Activated naive CD8-positive, alpha-beta T cell treated with anti-CD3 and anti-CD28 coated beads for 36 hours (primary cell): ENCODE data around the gene SLC9A3. TPM values are rescaled to one million over a fixed set of nuclear protein-coding genes. Genes with fewer than 3 reads are reported as not detected.
"Not testable (repeated sequence)": the region's sequence is repeated elsewhere in the genome, so short reads cannot be mapped to it uniquely, and the experiment has no call there.

Source experiments
- DNase-seq: peaks from one replicate; pipeline ENCODE4 v3.0.0; 2021
- H3K27ac Mint-ChIP-seq: one replicate; pipeline ENCODE4 v1.8.0; 2022; ENCODE audit warnings: mild to moderate bottlenecking, moderate library complexity, mixed read lengths
- H3K27me3 Mint-ChIP-seq: one replicate; pipeline ENCODE4 v1.8.0; 2022; ENCODE audit warnings: mild to moderate bottlenecking, mixed read lengths
- H3K36me3 Mint-ChIP-seq: one replicate; pipeline ENCODE4 v1.8.0; 2021; ENCODE audit warnings: mild to moderate bottlenecking, mixed read lengths
- H3K4me1 Mint-ChIP-seq: one replicate; pipeline ENCODE4 v1.8.0; 2021; ENCODE audit warnings: mixed read lengths
- H3K4me3 Mint-ChIP-seq: one replicate; pipeline ENCODE4 v1.8.0; 2022; ENCODE audit warnings: mild to moderate bottlenecking, moderate library complexity, mixed read lengths
- H3K9me3 Mint-ChIP-seq: one replicate; pipeline ENCODE4 v1.8.0; 2022; ENCODE audit warnings: mixed read lengths
- total RNA-seq, 2 experiments: library from RNA; stranded (reverse); gene quantifications; one replicate each; pipeline ENCODE4 v1.2.3, GENCODE V29; 2021

The SLC9A3 gene
- total RNA-seq, 2 experiments from 2014 or later = 2.1 to 2.4 TPM

- H3K27me3 Mint-ChIP-seq = peaks cover 20% of the 10 kb centered on the region
- H3K9me3 Mint-ChIP-seq = no peaks in the 10 kb centered on the region
- H3K4me3 Mint-ChIP-seq = no peak overlapping the region
- no peak overlapping the region for H3K27ac Mint-ChIP-seq
- DNase-seq = no peak
- no peaks in the 10 kb centered on the region for H3K36me3 Mint-ChIP-seq
- no peaks in the 10 kb centered on the region for H3K4me1 Mint-ChIP-seq
Observed at GRCh38 chr5:514673-515072, 9.6 kb downstream of the SLC9A3 start.

GRCh38 chr5:514101-514485 is 10.2 kb downstream of the SLC9A3 start:
- H3K9me3 Mint-ChIP-seq = no peaks in the 10 kb centered on the region
- no peak overlapping the region for H3K4me3 Mint-ChIP-seq
- H3K36me3 Mint-ChIP-seq = no peaks in the 10 kb centered on the region
- H3K27ac Mint-ChIP-seq = no peak overlapping the region
- no peaks in the 10 kb centered on the region for H3K4me1 Mint-ChIP-seq
- DNase-seq = no peak
- peaks cover 20% of the 10 kb centered on the region for H3K27me3 Mint-ChIP-seq

- H3K9me3 Mint-ChIP-seq = no peaks in the 10 kb centered on the region
- no peak for DNase-seq
- H3K36me3 Mint-ChIP-seq = no peaks in the 10 kb centered on the region
- H3K27me3 Mint-ChIP-seq = peaks cover 20% of the 10 kb centered on the region
- no peak overlapping the region for H3K27ac Mint-ChIP-seq
- H3K4me3 Mint-ChIP-seq = no peak overlapping the region
- H3K4me1 Mint-ChIP-seq = no peaks in the 10 kb centered on the region
Observed at GRCh38 chr5:513216-514100, 10.8 kb downstream of the SLC9A3 start.

DNA sequence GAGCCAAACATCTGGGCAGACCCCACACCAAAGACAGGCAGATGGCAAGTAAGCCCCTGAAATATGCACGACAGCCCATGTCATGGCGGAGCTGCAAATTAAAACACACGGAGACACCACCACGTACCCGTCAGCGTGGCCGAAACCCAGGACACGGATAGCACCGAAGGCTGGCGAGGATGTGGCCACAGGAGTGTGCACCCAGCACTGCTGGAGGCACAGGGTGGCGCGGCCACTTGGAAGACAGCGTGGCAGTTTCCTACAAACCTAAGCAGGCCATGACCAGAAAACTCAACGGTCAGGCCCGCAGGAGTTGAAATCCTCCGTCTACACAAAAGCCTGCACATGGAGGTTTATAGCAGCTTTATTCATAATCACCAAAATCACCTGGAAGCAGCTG is 12.8 kb downstream of the SLC9A3 start:
- H3K27me3 Mint-ChIP-seq = peaks cover 7% of the 10 kb centered on the region
- DNase-seq = no peak
- H3K4me1 Mint-ChIP-seq = no peaks in the 10 kb centered on the region
- no peaks in the 10 kb centered on the region for H3K9me3 Mint-ChIP-seq
- H3K27ac Mint-ChIP-seq = no peak overlapping the region
- H3K4me3 Mint-ChIP-seq = no peak overlapping the region
- no peaks in the 10 kb centered on the region for H3K36me3 Mint-ChIP-seq

DNA sequence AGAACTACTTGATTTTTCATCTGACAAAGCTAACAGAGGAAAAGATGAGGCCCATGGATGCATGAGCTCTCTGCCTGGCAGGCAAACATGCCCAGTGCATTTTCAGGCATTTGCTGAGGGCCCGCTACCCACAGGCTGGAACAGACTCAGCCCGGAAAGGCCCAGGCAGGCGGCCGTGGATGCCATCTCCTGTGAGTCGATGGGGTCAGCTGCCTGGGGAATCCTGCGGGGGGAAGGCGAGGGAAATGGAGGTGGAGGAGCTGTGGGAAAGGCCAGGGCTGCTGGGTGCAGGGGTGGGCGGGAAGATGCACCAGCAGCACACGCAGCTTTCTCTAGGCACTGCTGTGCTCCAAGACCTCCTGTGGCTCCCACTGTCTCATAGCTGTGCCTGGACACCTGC is 13.7 kb downstream of the SLC9A3 start:
- no peak for DNase-seq
- Mint-ChIP-seq H3K9me3 (no peaks in the 10 kb centered on the region), H3K27ac (no peak overlapping the region), H3K36me3 (no peaks in the 10 kb centered on the region), H3K4me1 (no peaks in the 10 kb centered on the region), H3K4me3 (no peak overlapping the region), H3K27me3 (peaks cover 4% of the 10 kb centered on the region)

- H3K9me3 Mint-ChIP-seq = no peaks in the 10 kb centered on the region
- no peaks in the 10 kb centered on the region for H3K36me3 Mint-ChIP-seq
- H3K27me3 Mint-ChIP-seq = no peaks in the 10 kb centered on the region
- DNase-seq = no peak
- no peak overlapping the region for H3K4me3 Mint-ChIP-seq
- no peak overlapping the region for H3K27ac Mint-ChIP-seq
- no peaks in the 10 kb centered on the region for H3K4me1 Mint-ChIP-seq
Observed at GRCh38 chr5:509611-510185, 14.6 kb downstream of the SLC9A3 start.

DNA sequence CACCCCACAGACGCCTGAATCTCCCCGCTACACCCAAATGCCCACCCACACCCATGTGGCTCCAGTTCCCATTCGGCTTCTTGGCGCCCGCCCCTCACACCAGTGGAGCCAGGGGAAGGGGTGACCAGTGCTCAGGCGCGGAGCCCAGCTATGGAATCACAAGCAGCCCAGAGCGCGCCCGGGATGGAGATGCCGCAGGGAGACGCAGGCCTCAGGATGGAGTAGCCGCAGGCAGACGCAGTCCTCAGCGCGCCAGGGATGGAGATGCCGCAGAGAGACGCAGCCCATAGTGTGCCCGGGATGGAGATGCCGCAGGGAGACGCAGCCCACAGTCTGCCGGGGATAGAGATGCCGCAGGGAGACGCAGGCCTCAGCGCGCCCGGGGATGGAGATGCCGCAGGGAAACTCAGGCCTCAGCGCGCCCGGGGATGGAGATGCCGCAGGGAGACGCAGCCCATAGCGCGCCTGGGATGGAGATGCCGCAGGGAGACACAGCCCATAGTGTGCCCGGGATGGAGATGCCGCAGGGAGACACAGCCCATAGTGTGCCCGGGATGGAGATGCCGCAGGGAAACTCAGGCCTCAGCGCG is 16.2 kb downstream of the SLC9A3 start:
- H3K27me3 Mint-ChIP-seq, DNase-seq, H3K9me3 Mint-ChIP-seq, H3K4me1 Mint-ChIP-seq, H3K4me3 Mint-ChIP-seq, H3K27ac Mint-ChIP-seq, H3K36me3 Mint-ChIP-seq: not testable (repeated sequence)

- Mint-ChIP-seq H3K9me3 (no peaks in the 10 kb centered on the region), H3K36me3 (no peaks in the 10 kb centered on the region), H3K4me1 (peaks cover 2% of the 10 kb centered on the region), H3K27me3 (peaks cover 12% of the 10 kb centered on the region), H3K4me3 (no peak overlapping the region), H3K27ac (no peak overlapping the region)
- no peak for DNase-seq
Observed at GRCh38 chr5:505951-506525, 18.2 kb downstream of the SLC9A3 start.

- no peak for DNase-seq
- Mint-ChIP-seq H3K4me1 (peaks cover 2% of the 10 kb centered on the region), H3K4me3 (no peak overlapping the region), H3K27me3 (peaks cover 27% of the 10 kb centered on the region), H3K9me3 (no peaks in the 10 kb centered on the region), H3K27ac (no peak overlapping the region), H3K36me3 (no peaks in the 10 kb centered on the region)
Observed at GRCh38 chr5:504326-505154, 19.7 kb downstream of the SLC9A3 start.

DNA sequence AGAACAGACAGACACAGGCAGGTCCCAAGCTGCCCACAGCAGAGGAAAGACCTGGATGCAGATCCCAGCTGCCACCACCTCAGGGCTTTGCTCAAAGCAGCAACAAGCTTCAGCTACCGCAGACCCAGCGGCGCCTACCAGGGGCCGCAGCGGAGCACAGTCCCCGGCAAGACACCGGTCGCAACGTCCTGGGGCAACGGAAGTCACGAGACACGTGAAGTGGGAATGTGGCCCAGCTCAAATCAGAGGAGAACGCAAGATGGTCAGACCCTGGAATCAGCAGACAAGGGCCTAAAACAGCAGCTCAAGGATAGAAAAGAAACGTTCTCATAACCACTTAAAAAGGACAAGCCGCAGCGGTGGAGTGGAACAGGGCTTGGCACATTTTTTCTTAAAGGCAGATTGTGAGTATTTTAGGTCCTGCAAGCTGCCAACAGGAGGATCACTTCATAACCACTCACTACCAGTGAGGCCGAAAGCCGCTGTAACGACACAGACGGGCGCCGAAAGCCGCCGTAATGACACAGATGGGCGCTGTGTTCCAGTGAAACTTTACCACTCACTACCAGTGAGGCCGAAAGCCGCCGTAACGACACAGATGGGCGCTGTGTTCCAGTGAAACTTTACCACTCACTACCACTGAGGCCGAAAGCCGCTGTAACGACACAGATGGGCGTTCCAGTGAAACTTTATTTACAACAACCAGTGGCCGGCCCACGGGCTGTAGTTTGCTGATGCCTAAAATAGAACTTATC is 21.7 kb downstream of the SLC9A3 start:
- Mint-ChIP-seq H3K4me1 (peaks cover 2% of the 10 kb centered on the region), H3K27me3 (peaks cover 37% of the 10 kb centered on the region), H3K9me3 (no peaks in the 10 kb centered on the region), H3K4me3 (no peak overlapping the region), H3K27ac (no peak overlapping the region), H3K36me3 (no peaks in the 10 kb centered on the region)
- DNase-seq = no peak

- Mint-ChIP-seq H3K27me3 (peaks cover 37% of the 10 kb centered on the region), H3K4me1 (peaks cover 2% of the 10 kb centered on the region), H3K9me3 (no peaks in the 10 kb centered on the region), H3K27ac (no peak overlapping the region), H3K4me3 (no peak overlapping the region), H3K36me3 (no peaks in the 10 kb centered on the region)
- no peak for DNase-seq
Observed at GRCh38 chr5:501831-502184, 22.4 kb downstream of the SLC9A3 start.

GRCh38 chr5:501105-501830 is 23.0 kb downstream of the SLC9A3 start:
- no peak for DNase-seq
- no peak overlapping the region for H3K4me3 Mint-ChIP-seq
- peaks cover 37% of the 10 kb centered on the region for H3K27me3 Mint-ChIP-seq
- H3K27ac Mint-ChIP-seq = no peak overlapping the region
- H3K9me3 Mint-ChIP-seq = no peaks in the 10 kb centered on the region
- no peaks in the 10 kb centered on the region for H3K36me3 Mint-ChIP-seq
- H3K4me1 Mint-ChIP-seq = peaks cover 2% of the 10 kb centered on the region

GRCh38 chr5:500491-500890 is 23.8 kb downstream of the SLC9A3 start:
- H3K4me3 Mint-ChIP-seq = no peak overlapping the region
- peaks cover 37% of the 10 kb centered on the region for H3K27me3 Mint-ChIP-seq
- peaks cover 2% of the 10 kb centered on the region for H3K4me1 Mint-ChIP-seq
- no peak overlapping the region for H3K27ac Mint-ChIP-seq
- H3K9me3 Mint-ChIP-seq = no peaks in the 10 kb centered on the region
- DNase-seq = no peak
- no peaks in the 10 kb centered on the region for H3K36me3 Mint-ChIP-seq
